Activated CD8-positive, alpha-beta memory T cell treated with anti-CD3 and anti-CD28 coated beads for 36 hours (primary cell): ENCODE measurements around the gene UBE2K. TPM values are rescaled to one million over a fixed set of nuclear protein-coding genes. Genes with fewer than 3 reads are reported as not detected.
"Not testable (repeated sequence)": the region's sequence is repeated elsewhere in the genome, so short reads cannot be mapped to it uniquely, and the experiment has no call there.

Experiments
- CTCF ChIA-PET: fragments of 350-600 bp; sonication (Branson Sonifier 250); formaldehyde crosslinking; loops from one replicate; lab custom pipeline; 2021; ENCODE audit warnings: antibody characterized with exemption; lab: Charles Lee
- POLR2A ChIA-PET: fragments of 350-600 bp; sonication (Branson Sonifier 250); formaldehyde crosslinking; loops from one replicate; lab custom pipeline; 2021; ENCODE audit warnings: antibody characterized with exemption; lab: Charles Lee
- total RNA-seq, 2 experiments: library from RNA; stranded (reverse); gene quantifications; one replicate each; pipeline ENCODE4 v1.2.3, GENCODE V29; 2021

The UBE2K gene, protein sequence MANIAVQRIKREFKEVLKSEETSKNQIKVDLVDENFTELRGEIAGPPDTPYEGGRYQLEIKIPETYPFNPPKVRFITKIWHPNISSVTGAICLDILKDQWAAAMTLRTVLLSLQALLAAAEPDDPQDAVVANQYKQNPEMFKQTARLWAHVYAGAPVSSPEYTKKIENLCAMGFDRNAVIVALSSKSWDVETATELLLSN
- 10 to 100 TPM; 90.6 to 92.5 TPM for total RNA-seq

- ChIA-PET POLR2A (interaction anchor here (0.5 to 1.5 kb wide), 6 partner anchors 16 to 513 kb away, joined by 3 to 6 read pairs (median 4); partner anchors contain the start of genes LIAS, RPL9 and SMIM14), CTCF (interaction anchor here (0.8 to 1.4 kb wide), 4 partner anchors 11 to 619 kb away, joined by 3 to 5 read pairs (median 3); no protein-coding TSS in a partner anchor)
Measured at GRCh38 chr4:39697740-39698423, at the start of gene UBE2K. Gene UBE2K, plus strand, starts transcription at chr4:39698136. Its CDS starts 192 bp downstream, at chr4:39698328.

GRCh38 chr4:39648213-39648612, 49.7 kb upstream of the UBE2K start:
- POLR2A ChIA-PET = no interaction called here
- CTCF ChIA-PET = interaction anchor here (0.6 kb wide), 2 partner anchors 19 to 218 kb away, joined by 3 to 4 read pairs; no protein-coding TSS in a partner anchor

- CTCF ChIA-PET = no interaction called here
Measured at GRCh38 chr4:39648827-39649558, 48.9 kb upstream of the UBE2K start.

GRCh38 chr4:39649639-39650265, 48.2 kb upstream of the UBE2K start:
- POLR2A ChIA-PET = no interaction called here

More at GRCh38 chr4:39648827-39649558, 48.9 kb upstream of the UBE2K start:
- POLR2A ChIA-PET = interaction anchor here (0.5 kb wide), 1 partner anchor 10 kb away, joined by 3 read pairs; the partner anchor contains the start of gene SMIM14

DNA sequence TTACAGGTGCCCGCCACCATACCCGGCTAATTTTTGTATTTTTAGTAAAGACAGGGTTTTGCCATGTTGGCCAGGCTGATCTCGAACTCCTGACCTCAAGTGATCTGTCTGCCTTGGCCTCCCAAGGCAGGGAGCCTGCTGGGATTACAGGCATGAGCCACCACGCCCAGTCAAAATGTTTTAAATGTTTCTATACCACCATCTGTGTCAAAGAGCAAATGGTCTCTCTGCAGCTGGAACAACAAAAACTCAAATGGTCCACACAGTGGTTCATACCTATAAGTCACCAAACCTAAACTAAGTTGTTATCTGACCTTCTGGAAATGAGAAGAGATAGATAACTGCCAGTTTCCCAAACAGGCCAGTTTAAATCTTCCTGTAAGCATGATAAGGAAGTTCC, 46.4 kb upstream of the UBE2K start:
- CTCF ChIA-PET, POLR2A ChIA-PET: not testable (repeated sequence)

More at GRCh38 chr4:39649639-39650265, 48.2 kb upstream of the UBE2K start:
- CTCF ChIA-PET = no interaction called here

- CTCF ChIA-PET = no interaction called here
- POLR2A ChIA-PET = no interaction called here
Measured at GRCh38 chr4:39655211-39655610, 42.7 kb upstream of the UBE2K start.

GRCh38 chr4:39655876-39656275, 42.1 kb upstream of the UBE2K start:
- POLR2A ChIA-PET = no interaction called here
- CTCF ChIA-PET = interaction anchor here (0.7 kb wide), 2 partner anchors 47 to 1088 kb away, joined by 3 read pairs; no protein-coding TSS in a partner anchor

DNA sequence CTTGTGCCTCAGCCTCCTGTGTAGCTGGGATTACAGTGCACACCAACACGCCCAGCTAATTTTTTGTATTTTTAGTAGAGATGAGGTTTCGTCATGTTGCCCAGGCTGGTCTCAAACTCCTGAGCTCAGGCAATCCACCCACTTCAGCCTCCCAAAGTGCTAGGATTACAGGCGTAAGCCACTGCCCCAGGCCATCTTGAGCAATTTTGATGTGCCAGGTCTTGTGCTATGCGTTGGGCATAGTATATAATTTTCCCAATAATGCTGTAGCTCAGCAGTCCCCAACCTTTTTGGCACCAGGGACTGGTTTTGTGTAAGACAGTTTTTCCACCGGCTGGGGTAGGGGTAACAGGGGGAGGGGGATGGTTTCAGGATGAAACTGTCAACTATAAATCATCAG, 41.3 kb upstream of the UBE2K start:
- ChIA-PET POLR2A (interaction anchor here (0.5 kb wide), 1 partner anchor 9 kb away, joined by 11 read pairs; no protein-coding TSS in a partner anchor), CTCF (interaction anchor here (0.7 kb wide), 1 partner anchor 1089 kb away, joined by 3 read pairs; no protein-coding TSS in a partner anchor)

- ChIA-PET CTCF (no interaction called here), POLR2A (no interaction called here)
Measured at GRCh38 chr4:39657465-39657864, 40.5 kb upstream of the UBE2K start.

DNA sequence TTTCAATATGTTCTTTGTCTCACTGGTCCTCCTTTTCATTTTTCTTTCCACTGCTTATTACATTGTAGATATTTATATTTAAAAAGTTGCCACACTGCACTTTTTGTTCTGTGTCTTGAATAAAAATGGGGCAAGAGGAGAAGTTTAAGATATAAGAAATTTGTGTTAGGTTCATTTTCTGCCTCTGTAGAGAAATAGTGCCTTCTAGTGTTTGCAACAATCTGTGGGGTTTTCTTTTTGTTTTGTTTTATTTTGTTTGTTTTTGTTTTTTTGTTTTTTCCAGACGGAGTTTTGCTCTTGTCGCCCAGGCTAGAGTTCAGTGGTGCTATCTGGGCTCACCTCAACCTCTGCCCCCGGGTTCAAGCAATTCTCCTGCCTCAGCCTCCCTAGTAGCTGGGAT, 39.2 kb upstream of the UBE2K start:
- CTCF ChIA-PET = no interaction called here
- POLR2A ChIA-PET = no interaction called here

GRCh38 chr4:39660045-39660444, 37.9 kb upstream of the UBE2K start:
- ChIA-PET CTCF (no interaction called here), POLR2A (no interaction called here)

GRCh38 chr4:39660757-39661156, 37.2 kb upstream of the UBE2K start:
- ChIA-PET POLR2A (no interaction called here), CTCF (no interaction called here)

- ChIA-PET POLR2A (interaction anchor here (0.5 to 0.6 kb wide), 2 partner anchors 30 to 179 kb away, joined by 3 to 4 read pairs; no protein-coding TSS in a partner anchor), CTCF (no interaction called here)
Measured at GRCh38 chr4:39662683-39663082, 35.3 kb upstream of the UBE2K start.

GRCh38 chr4:39664828-39665731, 32.9 kb upstream of the UBE2K start:
- ChIA-PET POLR2A (no interaction called here), CTCF (no interaction called here)

GRCh38 chr4:39667706-39668105, 30.2 kb upstream of the UBE2K start:
- POLR2A ChIA-PET = no interaction called here

GRCh38 chr4:39668887-39669286, 29.0 kb upstream of the UBE2K start:
- CTCF ChIA-PET = interaction anchor here (1.0 kb wide), 1 partner anchor 203 kb away, joined by 4 read pairs; no protein-coding TSS in a partner anchor
- POLR2A ChIA-PET = no interaction called here

More at GRCh38 chr4:39667706-39668105, 30.2 kb upstream of the UBE2K start:
- CTCF ChIA-PET = no interaction called here

- POLR2A ChIA-PET = not testable (repeated sequence)
Measured at GRCh38 chr4:39670296-39670695, 27.6 kb upstream of the UBE2K start.

DNA sequence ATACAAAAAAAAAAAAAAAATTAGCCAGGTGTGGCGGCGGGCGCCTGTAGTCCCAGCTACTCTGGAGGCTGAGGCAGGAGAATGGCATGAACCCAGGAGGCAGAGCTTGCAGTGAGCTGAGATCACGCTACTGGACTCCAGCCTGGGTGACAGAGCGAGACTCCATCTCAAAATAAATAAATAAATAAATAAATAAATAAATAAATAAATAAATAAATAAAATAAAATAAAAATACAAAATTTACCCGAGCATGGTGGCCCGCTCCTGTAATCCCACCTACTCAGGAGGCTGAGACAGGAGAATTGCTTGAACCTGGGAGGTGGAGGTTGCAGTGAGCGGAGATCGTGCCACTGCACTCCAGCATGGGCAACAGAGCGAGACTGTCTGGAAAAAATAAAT, 22.3 kb upstream of the UBE2K start:
- POLR2A ChIA-PET = not testable (repeated sequence)
- CTCF ChIA-PET = interaction anchor here (0.6 kb wide), 1 partner anchor 249 kb away, joined by 3 read pairs; no protein-coding TSS in a partner anchor

More at GRCh38 chr4:39670296-39670695, 27.6 kb upstream of the UBE2K start:
- CTCF ChIA-PET = interaction anchor here (0.6 kb wide), 1 partner anchor 284 kb away, joined by 3 read pairs; no protein-coding TSS in a partner anchor
